Measurements from ENCODE around the gene RHBDF1.

DNA sequence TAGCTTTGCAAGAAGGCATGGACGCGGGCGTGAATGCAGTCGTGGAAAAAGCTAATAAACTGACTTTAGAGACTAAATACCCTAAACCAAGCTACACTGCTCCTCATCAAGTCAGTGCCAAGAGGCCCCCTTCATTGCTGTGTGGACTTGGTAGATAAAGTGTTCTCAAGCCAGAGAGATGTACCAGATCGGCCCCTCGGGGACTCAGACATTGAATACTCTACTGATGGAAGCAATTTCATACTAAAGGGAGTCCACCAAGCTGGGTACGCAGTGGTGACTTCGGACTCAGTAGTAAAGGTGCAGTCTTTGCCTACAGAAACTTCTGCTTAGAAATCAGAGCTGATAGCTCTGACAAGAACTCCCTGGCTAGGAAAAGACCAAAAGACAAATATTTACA is 27.8 kb downstream of the RHBDF1 start:
- TF ChIP-seq CTCF (IDR thresholded peaks at IDR 0.05) (no peak), MAX (IDR thresholded peaks at IDR 0.05; ENCODE audit: low read depth) (no peak), SMC3 (IDR thresholded peaks at IDR 0.05; ENCODE audit: low read depth, low read length) (no peak), POLR2AphosphoS5 (IDR thresholded peaks at IDR 0.05; ENCODE audit: low read depth, low read length) (no peak)

All from SK-N-SH (cell line).